HG02885 (cell line): ENCODE data around the gene DNAL1.

Source experiments
- ATAC-seq: cut with Tn5 transposase; IDR thresholded peaks from one replicate; pipeline ENCODE4 v1.9.1; 2021; ENCODE audit warnings: mild to moderate bottlenecking; ENCODE audit not compliant: unreplicated experiment, poor library complexity

The DNAL1 gene

GRCh38 chr14:73741876-73742519 lies 97.2 kb downstream of the DNAL1 start:
- ATAC-seq: no peak

GRCh38 chr14:73742520-73743238 lies 97.9 kb downstream of the DNAL1 start:
- ATAC-seq: no peak

GRCh38 chr14:73743431-73743931 lies 98.7 kb downstream of the DNAL1 start:
- peak; percentile 67 for ATAC-seq

- ATAC-seq: no peak
These were observed 99.5 kb downstream of the DNAL1 start for GRCh38 chr14:73744175-73744867.

- no peak for ATAC-seq
These were observed 100.2 kb downstream of the DNAL1 start for GRCh38 chr14:73744874-73745529.

- ATAC-seq: no peak
These were observed 101.1 kb downstream of the DNAL1 start for GRCh38 chr14:73745571-73746519.

GRCh38 chr14:73746520-73747378 lies 102.0 kb downstream of the DNAL1 start:
- no peak for ATAC-seq

- no peak for ATAC-seq
These were observed 102.8 kb downstream of the DNAL1 start for GRCh38 chr14:73747379-73748211.

- no peak for ATAC-seq
These were observed 104.1 kb downstream of the DNAL1 start for GRCh38 chr14:73748858-73749357.

GRCh38 chr14:73749706-73750530 lies 105.1 kb downstream of the DNAL1 start:
- no peak for ATAC-seq

GRCh38 chr14:73750531-73750901 lies 105.7 kb downstream of the DNAL1 start:
- no peak for ATAC-seq

- ATAC-seq: no peak
These were observed 106.4 kb downstream of the DNAL1 start for GRCh38 chr14:73751157-73751691.

GRCh38 chr14:73752297-73752992 lies 107.7 kb downstream of the DNAL1 start:
- ATAC-seq: no peak
